Endodermal cell (in vitro differentiated cells): ENCODE data around the gene CHAF1B. TPM values are rescaled to one million over a fixed set of nuclear protein-coding genes. Genes with fewer than 3 reads are reported as not detected.

ENCODE experiments used
- DNase-seq: peaks from one replicate; pipeline ENCODE4 v3.0.0-alpha.2; 2017
- H3K27ac ChIP-seq: 2 replicates; pipeline ENCODE4 v1.5.1; 2013; ENCODE audit warnings: mild to moderate bottlenecking, low read depth, low read length, moderate library complexity
- H3K27me3 ChIP-seq: 2 replicates; pipeline ENCODE4 v1.6.1; 2013; ENCODE audit warnings: mild to moderate bottlenecking, low read length, moderate library complexity; ENCODE audit not compliant: insufficient read depth, control insufficient read depth, poor library complexity, severe bottlenecking
- H3K36me3 ChIP-seq: 2 replicates; pipeline ENCODE4 v1.7.0; 2013; ENCODE audit warnings: mild to moderate bottlenecking, low read length, moderate library complexity; ENCODE audit not compliant: control insufficient read depth, insufficient read depth
- H3K4me1 ChIP-seq: one replicate; pipeline ENCODE4 v1.7.0; 2013; ENCODE audit warnings: low read length; ENCODE audit not compliant: control insufficient read depth, insufficient read depth
- H3K4me3 ChIP-seq: 2 replicates; pipeline ENCODE4 v1.5.1; 2013; ENCODE audit warnings: mild to moderate bottlenecking, low read length, moderate library complexity
- H3K9ac ChIP-seq: 2 replicates; pipeline ENCODE4 v1.6.1; 2013; ENCODE audit warnings: mild to moderate bottlenecking, low read length, moderate library complexity; ENCODE audit not compliant: poor library complexity, severe bottlenecking; ENCODE audit errors: extremely low read depth
- H3K9me3 ChIP-seq: 2 replicates; pipeline ENCODE4 v1.6.1; 2013; ENCODE audit warnings: mild to moderate bottlenecking, low read length, moderate library complexity; ENCODE audit not compliant: control insufficient read depth
- H3K27ac Mint-ChIP-seq: 2 replicates; pipeline ENCODE4 v1.8.0; 2020; ENCODE audit warnings: mixed read lengths
- H3K27me3 Mint-ChIP-seq: 2 replicates; pipeline ENCODE4 v1.8.0; 2021; ENCODE audit warnings: mild to moderate bottlenecking, mixed read lengths; ENCODE audit not compliant: insufficient read depth
- H3K36me3 Mint-ChIP-seq: 2 replicates; pipeline ENCODE4 v1.8.0; 2020; ENCODE audit warnings: low read depth, mixed read lengths
- H3K4me1 Mint-ChIP-seq: 2 replicates; pipeline ENCODE4 v1.8.0; 2020; ENCODE audit warnings: mixed read lengths
- H3K4me3 Mint-ChIP-seq: 2 replicates; pipeline ENCODE4 v1.8.0; 2020; ENCODE audit warnings: mild to moderate bottlenecking, moderate library complexity, mixed read lengths
- H3K9me3 Mint-ChIP-seq: 2 replicates; pipeline ENCODE4 v1.8.0; 2020; ENCODE audit warnings: mild to moderate bottlenecking, mixed read lengths
- WGBS, 2 experiments: methylation state at CpG; one replicate each; pipeline versions ENCODE4 v1.1.5 to v1.1.7; 2013; ENCODE audit warnings: missing lambda C conversion rate in 2 of 2, mixed read lengths in 1 of 2; ENCODE audit not compliant: insufficient coverage in 1 of 2, insufficient read length in 1 of 2; 5-methylcytosine and 5-hydroxymethylcytosine counted together
- total RNA-seq, 2 donors: library from RNA; stranded (reverse); fragmentation: NEBNext Ultra II Directional in 1 of 2; extraction: Animal tissue kit (Norgen Biotek cat#: 25700) in 1 of 2; gene quantifications; 2 replicates in 1 of 2; 3 replicates in 1 of 2; pipeline ENCODE4 v1.2.1, GENCODE V29; 2021
- TF ChIP-seq, protein P1 (sequence below): fragments of 200-600 bp; sonication (generic); conservative IDR thresholded peaks from 2 replicates; pipeline ENCODE4 v1.5.0; 2021; ENCODE audit warnings: antibody characterized with exemption, mild to moderate bottlenecking

CHAF1B gene
- total RNA-seq, 2 donors from 2014 or later: 16.3 to 27.1 TPM

- no peak for DNase-seq
- peaks cover 67% of the 10 kb centered on the region for H3K36me3 Mint-ChIP-seq
- no peaks in the 10 kb centered on the region for H3K27me3 Mint-ChIP-seq
- peaks cover 27% of the 10 kb centered on the region for H3K4me1 Mint-ChIP-seq
- no peaks in the 10 kb centered on the region for H3K27me3 ChIP-seq
- WGBS, 2 experiments: 93 to 98% methylated on average over 5 to 11 of the region's 11 CpGs
- no peak overlapping the region for H3K9ac ChIP-seq
- no peak overlapping the region for H3K27ac ChIP-seq
- no peak overlapping the region for H3K27ac Mint-ChIP-seq
- peaks cover 49% of the 10 kb centered on the region for H3K36me3 ChIP-seq
- no peaks in the 10 kb centered on the region for H3K9me3 Mint-ChIP-seq
- no peaks in the 10 kb centered on the region for H3K4me1 ChIP-seq
- TF ChIP-seq, protein P1, sequence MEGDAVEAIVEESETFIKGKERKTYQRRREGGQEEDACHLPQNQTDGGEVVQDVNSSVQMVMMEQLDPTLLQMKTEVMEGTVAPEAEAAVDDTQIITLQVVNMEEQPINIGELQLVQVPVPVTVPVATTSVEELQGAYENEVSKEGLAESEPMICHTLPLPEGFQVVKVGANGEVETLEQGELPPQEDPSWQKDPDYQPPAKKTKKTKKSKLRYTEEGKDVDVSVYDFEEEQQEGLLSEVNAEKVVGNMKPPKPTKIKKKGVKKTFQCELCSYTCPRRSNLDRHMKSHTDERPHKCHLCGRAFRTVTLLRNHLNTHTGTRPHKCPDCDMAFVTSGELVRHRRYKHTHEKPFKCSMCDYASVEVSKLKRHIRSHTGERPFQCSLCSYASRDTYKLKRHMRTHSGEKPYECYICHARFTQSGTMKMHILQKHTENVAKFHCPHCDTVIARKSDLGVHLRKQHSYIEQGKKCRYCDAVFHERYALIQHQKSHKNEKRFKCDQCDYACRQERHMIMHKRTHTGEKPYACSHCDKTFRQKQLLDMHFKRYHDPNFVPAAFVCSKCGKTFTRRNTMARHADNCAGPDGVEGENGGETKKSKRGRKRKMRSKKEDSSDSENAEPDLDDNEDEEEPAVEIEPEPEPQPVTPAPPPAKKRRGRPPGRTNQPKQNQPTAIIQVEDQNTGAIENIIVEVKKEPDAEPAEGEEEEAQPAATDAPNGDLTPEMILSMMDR: no peak
- H3K9me3 ChIP-seq: no peaks in the 10 kb centered on the region
- H3K4me3 Mint-ChIP-seq: no peak overlapping the region
- H3K4me3 ChIP-seq: no peak overlapping the region
These were observed 27.7 kb downstream of the CHAF1B start for GRCh38 chr21:36412916-36413315.

DNA sequence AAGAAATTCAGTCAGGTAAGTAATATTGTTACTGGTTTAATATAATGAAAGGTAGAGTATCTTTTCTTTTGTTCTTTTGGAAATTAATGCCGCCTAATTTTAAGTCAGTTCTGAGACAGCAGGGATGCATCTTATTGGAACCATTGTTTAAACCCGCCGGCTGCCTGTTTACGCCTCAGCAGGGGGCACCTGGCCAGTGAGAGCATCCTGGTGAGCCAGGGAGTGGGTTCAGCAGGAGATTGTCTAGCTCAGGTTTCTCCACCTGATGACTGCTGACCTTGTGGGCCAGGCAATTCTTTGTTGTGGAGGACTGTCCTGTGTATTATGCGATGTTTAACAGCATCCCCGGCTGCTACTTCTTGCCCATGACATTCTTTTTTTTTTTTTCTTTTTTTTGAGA, 30.2 kb downstream of the CHAF1B start:
- Mint-ChIP-seq H3K36me3 (peaks cover 57% of the 10 kb centered on the region), H3K4me1 (peaks cover 30% of the 10 kb centered on the region)

DNA sequence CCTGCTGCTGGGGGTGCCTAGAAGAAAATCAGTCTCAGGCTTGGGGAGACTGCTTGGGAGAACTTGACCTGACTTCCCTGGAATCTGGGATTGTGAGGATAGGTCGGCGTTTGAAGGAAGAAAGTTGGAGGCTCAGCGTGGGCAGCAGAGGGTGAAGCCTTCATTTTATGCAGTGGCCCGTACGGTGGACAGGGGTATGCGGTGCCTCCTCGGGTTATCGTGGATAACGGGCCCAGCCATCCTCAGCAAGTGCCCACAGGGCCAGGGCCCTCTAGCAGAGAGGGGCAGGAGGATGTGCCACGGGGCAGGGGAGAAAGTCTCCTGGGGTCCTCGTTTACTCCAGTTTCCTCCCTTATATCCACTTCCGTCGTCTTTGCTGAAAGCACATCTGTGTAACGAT, 34.0 kb downstream of the CHAF1B start:
- H3K9me3 Mint-ChIP-seq: no peaks in the 10 kb centered on the region

More for the DNA sequence above, 30.2 kb downstream of the CHAF1B start:
- Histone ChIP-seq H3K27me3 (no peaks in the 10 kb centered on the region), H3K4me3 (no peak overlapping the region), H3K9me3 (no peaks in the 10 kb centered on the region), H3K36me3 (peaks cover 40% of the 10 kb centered on the region), H3K9ac (no peak overlapping the region), H3K4me1 (no peaks in the 10 kb centered on the region), H3K27ac (no peak overlapping the region)
- WGBS, 2 experiments: 64 to 69% methylated on average over 6 of the region's 6 CpGs
- peak; percentile 87 for DNase-seq
- no peak overlapping the region for H3K4me3 Mint-ChIP-seq
- TF ChIP-seq, protein P1: no peak
- no peaks in the 10 kb centered on the region for H3K27me3 Mint-ChIP-seq
- H3K27ac Mint-ChIP-seq: no peak overlapping the region
- H3K9me3 Mint-ChIP-seq: no peaks in the 10 kb centered on the region

More for the DNA sequence above, 34.0 kb downstream of the CHAF1B start:
- WGBS, 2 experiments: 84 to 92% methylated on average over 11 to 14 of the region's 14 CpGs
- H3K36me3 ChIP-seq: peaks cover 12% of the 10 kb centered on the region
- H3K27me3 ChIP-seq: no peaks in the 10 kb centered on the region
- H3K4me3 Mint-ChIP-seq: no peak overlapping the region
- H3K4me3 ChIP-seq: no peak overlapping the region
- H3K27ac ChIP-seq: no peak overlapping the region
- H3K4me1 Mint-ChIP-seq: peaks cover 35% of the 10 kb centered on the region
- no peaks in the 10 kb centered on the region for H3K9me3 ChIP-seq
- H3K4me1 ChIP-seq: no peaks in the 10 kb centered on the region
- H3K36me3 Mint-ChIP-seq: peaks cover 32% of the 10 kb centered on the region
- no peak for DNase-seq
- H3K27ac Mint-ChIP-seq: no peak overlapping the region
- no peaks in the 10 kb centered on the region for H3K27me3 Mint-ChIP-seq
- no peak overlapping the region for H3K9ac ChIP-seq
- TF ChIP-seq, protein P1: no peak
